Urothelium cell line (cell line): ENCODE results near the gene GPATCH3.
"Not testable (repeated sequence)": the region's sequence is repeated elsewhere in the genome, so short reads cannot be mapped to it uniquely, and the experiment has no call there.

ENCODE experiments used
- DNase-seq: peaks from one replicate; pipeline ENCODE4 v3.0.0; 2011; ENCODE audit warnings: low spot score, mixed read lengths
- FAIRE-seq: peaks from 2 replicates; lab custom pipeline; 2011; peaks lifted over from hg19 to GRCh38; lab: Jason Lieb, UNC

The GPATCH3 gene

DNA sequence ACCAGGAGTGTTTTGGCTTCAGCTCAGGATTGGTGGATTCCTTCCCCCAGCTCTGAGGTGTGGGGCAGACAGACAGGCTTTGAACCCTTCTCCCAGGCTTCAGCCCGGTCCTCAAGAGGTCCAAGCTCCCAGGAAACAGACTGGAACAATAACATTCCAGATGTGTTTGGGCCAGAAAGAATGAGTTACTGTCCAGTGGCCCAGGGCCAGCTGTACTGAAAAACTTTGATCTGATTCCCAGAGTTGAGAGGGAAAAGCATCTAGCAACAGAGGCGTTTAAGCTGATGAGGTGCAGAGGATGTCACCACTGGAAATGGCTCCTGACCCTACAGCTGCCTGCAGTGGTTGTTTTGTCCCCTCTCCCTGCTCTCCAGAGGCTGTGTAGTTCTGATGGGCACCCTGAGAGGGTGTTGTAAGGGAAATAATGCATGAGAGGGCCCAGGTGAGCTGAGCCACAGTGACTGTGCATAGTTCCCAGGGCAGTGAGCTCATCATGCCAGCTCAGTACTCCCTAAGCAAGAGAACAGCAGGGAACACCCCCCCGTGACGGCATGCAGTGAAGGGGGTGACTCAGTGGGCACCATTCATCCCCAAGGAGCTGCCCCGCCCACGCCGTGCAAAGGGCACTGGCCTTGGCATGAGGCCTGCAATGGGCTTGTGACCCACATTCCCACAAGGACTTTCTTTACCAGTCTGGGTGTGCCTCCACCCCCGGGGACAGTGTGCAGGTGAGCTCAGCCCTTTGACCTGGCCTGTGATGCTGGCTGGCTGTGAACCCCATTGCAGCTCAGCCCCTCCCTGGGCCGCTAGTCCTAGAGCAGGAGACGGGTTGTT is 51.1 kb downstream of the GPATCH3 start:
- peak; percentile 78 for FAIRE-seq
- DNase-seq, result peak; percentile 83

- FAIRE-seq, result no peak
- DNase-seq, result no peak
These were observed 51.8 kb downstream of the GPATCH3 start for GRCh38 chr1:26848499-26848898.

DNA sequence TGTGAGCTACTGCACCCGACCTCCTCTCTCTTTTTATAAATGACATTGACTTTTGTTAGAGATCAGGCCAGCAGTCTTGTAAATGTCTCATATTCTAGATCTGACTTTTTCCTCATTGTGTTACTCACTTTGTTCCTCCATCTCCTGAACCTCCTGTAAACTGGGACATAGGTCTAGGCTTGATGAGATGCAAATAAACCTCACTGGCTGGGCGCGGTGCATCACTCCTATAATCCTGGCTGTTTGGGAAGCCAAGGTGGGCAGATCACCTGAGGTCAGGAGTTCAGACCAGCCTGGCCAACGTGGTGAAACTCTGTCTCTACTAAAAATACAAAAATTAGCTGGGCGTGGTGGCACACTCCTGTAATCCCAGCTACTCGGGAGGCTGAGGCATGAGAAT is 52.4 kb downstream of the GPATCH3 start:
- not testable (repeated sequence) for DNase-seq, FAIRE-seq

DNA sequence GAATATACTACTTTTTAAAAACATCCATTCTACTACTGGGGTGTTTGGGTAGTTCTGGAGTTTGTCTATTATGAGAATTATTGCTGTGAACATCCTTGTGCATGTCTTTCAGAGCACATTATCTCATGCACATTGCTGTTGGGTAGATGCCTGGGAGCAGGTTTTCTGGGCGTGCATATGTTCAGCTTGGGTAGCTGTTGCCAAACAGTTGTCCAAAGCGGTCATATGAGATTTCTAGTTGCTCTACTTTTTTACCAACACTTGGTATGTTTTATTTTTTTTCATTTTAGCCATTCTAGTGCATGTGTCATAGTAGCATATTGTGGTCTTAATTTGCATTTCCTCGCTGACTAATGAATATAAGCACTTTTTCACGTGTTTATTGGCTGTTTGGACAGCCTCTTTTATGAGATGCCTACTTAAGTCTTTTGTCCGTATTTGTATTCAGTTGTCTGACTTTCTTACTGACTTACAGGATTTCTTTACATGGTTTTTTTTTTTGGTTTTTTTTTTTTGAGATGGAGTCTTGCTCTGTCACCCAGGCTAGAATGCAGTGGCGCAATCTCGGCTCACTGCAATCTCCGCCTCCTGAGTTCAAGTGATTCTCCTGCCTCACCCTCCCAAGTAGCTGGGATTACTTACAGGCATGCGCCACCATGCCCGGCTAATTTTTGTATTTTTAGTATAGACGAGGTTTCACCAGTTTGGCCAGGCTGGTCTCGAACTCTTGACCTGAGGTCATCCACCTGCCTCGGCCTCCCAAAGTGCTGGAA is 55.7 kb downstream of the GPATCH3 start:
- no peak for FAIRE-seq
- no peak for DNase-seq
